Measurements from ENCODE around the gene WBP11. TPM values are rescaled to one million over a fixed set of nuclear protein-coding genes. Genes with fewer than 3 reads are reported as not detected.

Gene WBP11
- total and polyA plus RNA-seq, 2 of the 13 experiments (the other 11 are each of a cell fraction or from before 2014, with no cell fraction given) = 7.6 to 31.0 TPM

DNA sequence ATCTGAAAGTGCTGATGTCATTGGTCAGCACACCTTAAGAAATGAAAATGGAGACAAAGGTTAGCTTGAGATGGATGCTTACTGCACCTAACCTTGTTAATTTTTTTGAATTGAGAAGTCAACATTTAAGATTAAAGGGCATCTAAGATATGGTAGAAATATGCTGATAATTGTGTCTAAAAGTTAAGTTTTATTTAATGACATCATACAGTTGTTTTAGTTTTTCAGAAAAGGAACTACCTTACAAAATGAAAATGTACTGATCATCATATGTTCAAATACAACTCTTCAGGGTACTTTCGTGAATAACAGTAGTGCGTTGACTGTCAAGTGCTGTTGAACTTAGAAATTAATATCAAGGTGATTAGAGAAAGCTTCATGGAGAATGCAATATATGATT lies 8.2 kb upstream of the WBP11 start:
- FAIRE-seq (no peak), DNase-seq (ENCODE audit: low spot score) (no peak), ATAC-seq (no peak)
- BruUV-seq (replicated peaks) = no TSS peak
- no peak overlapping the region for H2AFZ ChIP-seq (ENCODE audit: low read length)
- intact Hi-C loops (cut with micrococcal nuclease; ENCODE audit: unreplicated experiment) = loop anchor here (1.0 to 5.0 kb wide), 3 partner anchors 34 to 185 kb away; no protein-coding TSS in a partner anchor
- H3K4me1 ChIP-seq (ENCODE audit: insufficient read depth, low read length) = peaks cover 10% of the 10 kb centered on the region
- no peaks in the 10 kb centered on the region for H3K9me3 ChIP-seq (ENCODE audit: low read length)
- H3K27me3 ChIP-seq (ENCODE audit: control insufficient read depth in 1 of 2, insufficient read depth in 2 of 2, low read length in 2 of 2) = no peaks in the 10 kb centered on the region
- no peak overlapping the region for H3K27ac ChIP-seq (ENCODE audit: extremely low read length, insufficient read depth, low read length)
- H3K4me3 ChIP-seq (replicated peaks in 1 of 3; ENCODE audit: insufficient read depth in 1 of 3, low read depth in 2 of 3, low read length in 3 of 3) = no peak overlapping the region
- no peak overlapping the region for H3K9ac ChIP-seq (ENCODE audit: insufficient read depth, low read depth, low read length)
- 88% methylated on average over 2 of the region's 2 CpGs for WGBS (ENCODE audit: low lambda C conversion rate)
- no peaks in the 10 kb centered on the region for H3K36me3 ChIP-seq (replicated peaks in 1 of 2; ENCODE audit: control insufficient read depth in 1 of 2, insufficient read depth in 2 of 2, low read length in 2 of 2)
- H4K20me1 ChIP-seq (ENCODE audit: insufficient read depth, low read length) = no peaks in the 10 kb centered on the region
- in situ Hi-C loops (cut with HindIII; ENCODE audit: extremely low pct_ligation_motif_present, low pct_unique_long_range_greater_than_20kb) = loop anchor here (5.0 kb wide), 1 partner anchor 186 kb away; no protein-coding TSS in a partner anchor
- ChIA-PET POLR2A (no interaction called here), CTCF (ENCODE audit: low intra/inter-chr PET ratio, low total read pairs) (interaction anchor here (1.5 to 2.1 kb wide), 3 partner anchors 33 to 410 kb away, joined by 6 to 23 read pairs (median 7); partner anchors contain the start of gene RERG)
- H3K4me2 ChIP-seq (ENCODE audit: low read depth, low read length) = no peak overlapping the region
- TF ChIP-seq, protein P1, sequence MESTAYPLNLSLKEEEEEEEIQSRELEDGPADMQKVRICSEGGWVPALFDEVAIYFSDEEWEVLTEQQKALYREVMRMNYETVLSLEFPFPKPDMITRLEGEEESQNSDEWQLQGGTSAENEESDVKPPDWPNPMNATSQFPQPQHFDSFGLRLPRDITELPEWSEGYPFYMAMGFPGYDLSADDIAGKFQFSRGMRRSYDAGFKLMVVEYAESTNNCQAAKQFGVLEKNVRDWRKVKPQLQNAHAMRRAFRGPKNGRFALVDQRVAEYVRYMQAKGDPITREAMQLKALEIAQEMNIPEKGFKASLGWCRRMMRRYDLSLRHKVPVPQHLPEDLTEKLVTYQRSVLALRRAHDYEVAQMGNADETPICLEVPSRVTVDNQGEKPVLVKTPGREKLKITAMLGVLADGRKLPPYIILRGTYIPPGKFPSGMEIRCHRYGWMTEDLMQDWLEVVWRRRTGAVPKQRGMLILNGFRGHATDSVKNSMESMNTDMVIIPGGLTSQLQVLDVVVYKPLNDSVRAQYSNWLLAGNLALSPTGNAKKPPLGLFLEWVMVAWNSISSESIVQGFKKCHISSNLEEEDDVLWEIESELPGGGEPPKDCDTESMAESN (CRISPR knock-in tag; conservative IDR thresholded peaks at IDR 0.05) = no peak
- no peak for TF ChIP-seq ZNF709 (CRISPR knock-in tag; IDR thresholded peaks at IDR 0.05)
- no peak for TF ChIP-seq ZNF543 (CRISPR knock-in tag; IDR thresholded peaks at IDR 0.05)
- peak; percentile 65 for TF ChIP-seq ATF7 (IDR thresholded peaks at IDR 0.05)
- TF ChIP-seq ATF7 (CRISPR knock-in tag; IDR thresholded peaks at IDR 0.05) = no peak
- H3K79me2 ChIP-seq (ENCODE audit: insufficient read depth, low read length) = no peaks in the 10 kb centered on the region

DNA sequence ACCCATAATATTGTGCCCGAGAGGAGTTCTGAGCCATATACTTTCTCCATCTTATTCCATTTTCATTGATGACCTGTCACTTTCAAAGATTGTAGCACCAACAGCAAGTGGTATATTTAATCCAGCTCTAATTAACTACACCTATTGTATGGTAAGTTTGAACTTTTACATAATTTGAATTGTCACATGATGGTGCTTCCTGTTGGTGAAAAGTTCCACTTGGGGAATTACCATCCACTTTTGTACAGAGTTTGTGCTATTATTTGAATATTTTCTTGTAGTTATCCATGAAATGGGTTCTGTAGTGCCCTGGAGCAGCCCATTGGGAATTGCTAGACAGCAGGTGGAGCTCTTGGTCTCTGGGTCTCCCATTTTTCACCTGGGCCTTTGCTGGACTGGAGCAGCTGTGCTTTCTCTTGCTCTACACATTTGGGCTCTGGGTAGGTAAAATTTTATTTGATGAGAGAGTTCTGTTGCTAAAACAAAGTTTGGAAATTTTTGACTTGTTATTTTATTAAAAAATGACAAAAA lies 7.7 kb upstream of the WBP11 start:
- no peaks in the 10 kb centered on the region for H3K36me3 ChIP-seq (replicated peaks in 1 of 2; ENCODE audit: control insufficient read depth in 1 of 2, insufficient read depth in 2 of 2, low read length in 2 of 2)
- TF ChIP-seq ZSCAN30 (CRISPR knock-in tag; IDR thresholded peaks at IDR 0.05) = no peak
- TF ChIP-seq ZNF629 (CRISPR knock-in tag; conservative IDR thresholded peaks at IDR 0.05) = peak; percentile 71; the same call in 1 of the 2 replicates
- TF ChIP-seq POLR2A (IDR thresholded peaks at IDR 0.05; ENCODE audit: insufficient read depth in 1 of 2, low read depth in 2 of 2, low read length in 2 of 2) = no peak
- no peak for TF ChIP-seq HOXA5 (CRISPR knock-in tag; IDR thresholded peaks at IDR 0.05)
- TF ChIP-seq PRMT3 (CRISPR knock-in tag; IDR thresholded peaks at IDR 0.05; ENCODE audit: borderline replicate concordance, low read depth) = no peak
- TF ChIP-seq PCBP1 (IDR thresholded peaks at IDR 0.05; ENCODE audit: borderline replicate concordance, low read depth, low read length) = no peak
- TF ChIP-seq, protein P2, sequence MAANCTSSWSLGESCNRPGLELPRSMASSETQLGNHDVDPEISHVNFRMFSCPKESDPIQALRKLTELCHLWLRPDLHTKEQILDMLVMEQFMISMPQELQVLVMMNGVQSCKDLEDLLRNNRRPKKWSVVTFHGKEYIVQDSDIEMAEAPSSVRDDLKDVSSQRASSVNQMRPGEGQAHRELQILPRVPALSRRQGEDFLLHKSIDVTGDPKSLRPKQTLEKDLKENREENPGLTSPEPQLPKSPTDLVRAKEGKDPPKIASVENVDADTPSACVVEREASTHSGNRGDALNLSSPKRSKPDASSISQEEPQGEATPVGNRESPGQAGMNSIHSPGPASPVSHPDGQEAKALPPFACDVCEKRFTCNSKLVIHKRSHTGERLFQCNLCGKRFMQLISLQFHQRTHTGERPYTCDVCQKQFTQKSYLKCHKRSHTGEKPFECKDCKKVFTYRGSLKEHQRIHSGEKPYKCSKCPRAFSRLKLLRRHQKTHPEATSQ (CRISPR knock-in tag; IDR thresholded peaks at IDR 0.05; ENCODE audit: borderline replicate concordance) = no peak
- TF ChIP-seq GATAD2A (CRISPR knock-in tag; IDR thresholded peaks at IDR 0.05) = no peak
- TF ChIP-seq, protein P3, sequence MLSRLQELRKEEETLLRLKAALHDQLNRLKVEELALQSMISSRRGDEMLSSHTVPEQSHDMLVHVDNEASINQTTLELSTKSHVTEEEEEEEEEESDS (CRISPR knock-in tag; IDR thresholded peaks at IDR 0.05; ENCODE audit: borderline replicate concordance) = no peak
- no peak for TF ChIP-seq ZNF792 (CRISPR knock-in tag; IDR thresholded peaks at IDR 0.05)
- TF ChIP-seq ZNF678 (CRISPR knock-in tag; IDR thresholded peaks at IDR 0.05) = no peak
- TF ChIP-seq SETDB1 (CRISPR knock-in tag; IDR thresholded peaks at IDR 0.05; ENCODE audit: borderline replicate concordance) = no peak

More for the DNA sequence above, 7.7 kb upstream of the WBP11 start:
- ATAC-seq = peak; percentile 90
- CTCF ChIA-PET (ENCODE audit: low intra/inter-chr PET ratio, low total read pairs) = interaction anchor here (1.5 to 2.1 kb wide), 3 partner anchors 34 to 410 kb away, joined by 6 to 23 read pairs (median 7); partner anchors contain the start of gene RERG
- Histone ChIP-seq H3K4me1 (ENCODE audit: insufficient read depth, low read length) (peaks cover 10% of the 10 kb centered on the region), H3K9me3 (ENCODE audit: low read length) (no peaks in the 10 kb centered on the region), H2AFZ (ENCODE audit: low read length) (no peak overlapping the region), H3K9ac (ENCODE audit: insufficient read depth, low read depth, low read length) (no peak overlapping the region), H3K4me3 (replicated peaks in 1 of 3; ENCODE audit: insufficient read depth in 1 of 3, low read depth in 2 of 3, low read length in 3 of 3) (no peak overlapping the region), H3K79me2 (ENCODE audit: insufficient read depth, low read length) (no peaks in the 10 kb centered on the region), H4K20me1 (ENCODE audit: insufficient read depth, low read length) (no peaks in the 10 kb centered on the region), H3K27ac (ENCODE audit: extremely low read length, insufficient read depth, low read length) (no peak overlapping the region), H3K4me2 (ENCODE audit: low read depth, low read length) (no peak overlapping the region), H3K27me3 (ENCODE audit: control insufficient read depth in 1 of 2, insufficient read depth in 2 of 2, low read length in 2 of 2) (no peaks in the 10 kb centered on the region)
- peak; percentile 44 for DNase-seq (ENCODE audit: low spot score)
- intact Hi-C loops (cut with micrococcal nuclease; ENCODE audit: unreplicated experiment) = loop anchor here (1.0 to 5.0 kb wide), 3 partner anchors 34 to 185 kb away; no protein-coding TSS in a partner anchor
- WGBS (ENCODE audit: low lambda C conversion rate) = 77% methylated on average over 1 of the region's 1 CpG
- in situ Hi-C loops (cut with HindIII; ENCODE audit: extremely low pct_ligation_motif_present, low pct_unique_long_range_greater_than_20kb) = loop anchor here (5.0 kb wide), 1 partner anchor 186 kb away; no protein-coding TSS in a partner anchor
- FAIRE-seq = peak; percentile 28
- POLR2A ChIA-PET = interaction anchor here (0.6 kb wide), 1 partner anchor 40 kb away, joined by 3 read pairs; a partner anchor contains a TSS
- no TSS peak for BruUV-seq (replicated peaks)
